Activated B cell treated with CpG ODN at 0.5 μM for 24 hours (primary cell): ENCODE results near the gene DUSP3. TPM values are rescaled to one million over a fixed set of nuclear protein-coding genes. Genes with fewer than 3 reads are reported as not detected.
A peak's percentile ranks its signal among the peaks of the same experiment; 100 is the strongest.

Source experiments
- ATAC-seq: fragments of 200-7000 bp; cut with Tn5 transposase; one replicate; pipeline ENCODE4 v1.10.0; 2021; ENCODE audit warnings: low read depth, mild to moderate bottlenecking, moderate library complexity
- CTCF ChIA-PET: fragments of 350-600 bp; sonication (Branson Sonifier 250); formaldehyde crosslinking; loops from one replicate; lab custom pipeline; 2021; ENCODE audit warnings: antibody characterized with exemption; lab: Charles Lee
- POLR2A ChIA-PET: fragments of 350-600 bp; sonication (Branson Sonifier 250); formaldehyde crosslinking; loops from one replicate; lab custom pipeline; 2021; ENCODE audit warnings: antibody characterized with exemption; lab: Charles Lee
- DNase-seq: peaks from one replicate; pipeline ENCODE4 v3.0.0; 2022
- H3K27ac Mint-ChIP-seq: one replicate; pipeline ENCODE4 v1.8.0; 2020; ENCODE audit warnings: mixed read lengths
- H3K27me3 Mint-ChIP-seq: one replicate; pipeline ENCODE4 v1.8.0; 2021; ENCODE audit warnings: mixed read lengths
- H3K36me3 Mint-ChIP-seq: one replicate; pipeline ENCODE4 v1.8.0; 2021; ENCODE audit warnings: low read depth, mixed read lengths
- H3K4me1 Mint-ChIP-seq: one replicate; pipeline ENCODE4 v1.8.0; 2021; ENCODE audit warnings: mixed read lengths
- H3K4me3 Mint-ChIP-seq: one replicate; pipeline ENCODE4 v1.8.0; 2020; ENCODE audit warnings: mild to moderate bottlenecking, mixed read lengths
- H3K9me3 Mint-ChIP-seq: one replicate; pipeline ENCODE4 v1.8.0; 2020; ENCODE audit warnings: mixed read lengths
- intact Hi-C: fragments of 100-400 bp; cut with micrococcal nuclease; formaldehyde crosslinking; loops from one replicate; pipeline ENCODE4 v1.15.1; 2024
- total RNA-seq: library from RNA; stranded (reverse); gene quantifications from 2 replicates; pipeline ENCODE4 v1.2.3, GENCODE V29; 2022
- TF ChIP-seq, protein P1 (sequence below): fragments of 200-600 bp; IDR thresholded peaks from one replicate; pipeline ENCODE4 v1.8.0; 2022; ENCODE audit warnings: antibody characterized with exemption, mild to moderate bottlenecking

Gene DUSP3
- total RNA-seq, 1 donor from 2014 or later = 16.6 TPM

DNA sequence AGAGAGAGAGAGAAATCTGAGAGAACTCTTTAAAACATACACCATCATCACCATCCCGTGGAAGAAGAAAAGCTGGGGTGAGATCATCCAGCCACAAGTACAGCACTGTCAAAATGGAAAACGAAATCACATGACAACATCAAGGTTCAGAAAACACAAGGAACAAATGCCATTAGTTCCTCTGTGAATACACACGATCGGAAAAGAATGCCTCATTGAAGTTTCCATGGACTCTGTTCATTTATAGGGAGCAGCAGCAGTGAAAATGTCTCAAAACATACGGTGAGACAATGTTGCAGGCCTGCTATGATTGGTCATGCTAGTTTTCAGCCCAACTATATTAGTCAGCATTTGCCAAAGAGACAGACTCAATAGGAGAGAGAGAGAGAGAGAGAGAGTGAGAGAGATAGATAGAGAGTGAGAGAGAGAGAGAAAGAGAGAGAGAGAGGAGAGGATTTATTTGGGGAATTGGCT lies 5.9 kb upstream of the DUSP3 start:
- intact Hi-C loops = loop anchor here (5.0 kb wide), 1 partner anchor 48 kb away; the partner anchor contains the start of gene MPP3
- peaks cover 2% of the 10 kb centered on the region for H3K4me1 Mint-ChIP-seq
- H3K36me3 Mint-ChIP-seq = no peaks in the 10 kb centered on the region
- H3K9me3 Mint-ChIP-seq = no peaks in the 10 kb centered on the region
- TF ChIP-seq, protein P1, sequence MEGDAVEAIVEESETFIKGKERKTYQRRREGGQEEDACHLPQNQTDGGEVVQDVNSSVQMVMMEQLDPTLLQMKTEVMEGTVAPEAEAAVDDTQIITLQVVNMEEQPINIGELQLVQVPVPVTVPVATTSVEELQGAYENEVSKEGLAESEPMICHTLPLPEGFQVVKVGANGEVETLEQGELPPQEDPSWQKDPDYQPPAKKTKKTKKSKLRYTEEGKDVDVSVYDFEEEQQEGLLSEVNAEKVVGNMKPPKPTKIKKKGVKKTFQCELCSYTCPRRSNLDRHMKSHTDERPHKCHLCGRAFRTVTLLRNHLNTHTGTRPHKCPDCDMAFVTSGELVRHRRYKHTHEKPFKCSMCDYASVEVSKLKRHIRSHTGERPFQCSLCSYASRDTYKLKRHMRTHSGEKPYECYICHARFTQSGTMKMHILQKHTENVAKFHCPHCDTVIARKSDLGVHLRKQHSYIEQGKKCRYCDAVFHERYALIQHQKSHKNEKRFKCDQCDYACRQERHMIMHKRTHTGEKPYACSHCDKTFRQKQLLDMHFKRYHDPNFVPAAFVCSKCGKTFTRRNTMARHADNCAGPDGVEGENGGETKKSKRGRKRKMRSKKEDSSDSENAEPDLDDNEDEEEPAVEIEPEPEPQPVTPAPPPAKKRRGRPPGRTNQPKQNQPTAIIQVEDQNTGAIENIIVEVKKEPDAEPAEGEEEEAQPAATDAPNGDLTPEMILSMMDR = no peak
- CTCF ChIA-PET = no interaction called here
- DNase-seq (no peak), ATAC-seq (no peak)
- POLR2A ChIA-PET = interaction anchor here (0.7 kb wide), 1 partner anchor 1406 kb away, joined by 3 read pairs; no protein-coding TSS in a partner anchor
- H3K27me3 Mint-ChIP-seq = peaks cover 25% of the 10 kb centered on the region
- H3K27ac Mint-ChIP-seq = no peak overlapping the region
- no peak overlapping the region for H3K4me3 Mint-ChIP-seq

DNA sequence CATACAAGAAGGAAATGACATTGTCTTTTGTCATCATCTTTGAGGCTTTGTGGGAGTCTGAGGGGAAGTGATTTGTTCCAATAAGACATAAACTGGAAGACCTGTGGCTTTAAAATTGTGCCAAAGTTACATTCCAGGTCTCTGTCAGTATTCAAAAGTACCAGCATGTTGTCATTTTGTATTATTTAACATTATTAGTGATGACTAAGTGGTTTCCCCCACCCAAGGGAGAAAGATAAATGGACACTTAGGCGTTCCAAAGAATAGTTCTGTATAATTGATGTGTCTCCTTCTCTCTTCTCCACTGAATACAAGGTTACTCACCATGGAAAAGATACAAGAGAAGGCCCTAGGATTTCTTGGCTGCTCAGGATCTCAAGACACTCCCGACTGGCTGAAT lies 5.3 kb upstream of the DUSP3 start:
- ATAC-seq (no peak), DNase-seq (no peak)
- Mint-ChIP-seq H3K27ac (no peak overlapping the region), H3K9me3 (no peaks in the 10 kb centered on the region), H3K36me3 (no peaks in the 10 kb centered on the region), H3K27me3 (peaks cover 23% of the 10 kb centered on the region), H3K4me3 (no peak overlapping the region), H3K4me1 (peaks cover 8% of the 10 kb centered on the region)
- intact Hi-C loops = loop anchor here (5.0 kb wide), 1 partner anchor 48 kb away; the partner anchor contains the start of gene MPP3
- TF ChIP-seq, protein P1 = no peak
- POLR2A ChIA-PET = no interaction called here
- CTCF ChIA-PET = no interaction called here

DNA sequence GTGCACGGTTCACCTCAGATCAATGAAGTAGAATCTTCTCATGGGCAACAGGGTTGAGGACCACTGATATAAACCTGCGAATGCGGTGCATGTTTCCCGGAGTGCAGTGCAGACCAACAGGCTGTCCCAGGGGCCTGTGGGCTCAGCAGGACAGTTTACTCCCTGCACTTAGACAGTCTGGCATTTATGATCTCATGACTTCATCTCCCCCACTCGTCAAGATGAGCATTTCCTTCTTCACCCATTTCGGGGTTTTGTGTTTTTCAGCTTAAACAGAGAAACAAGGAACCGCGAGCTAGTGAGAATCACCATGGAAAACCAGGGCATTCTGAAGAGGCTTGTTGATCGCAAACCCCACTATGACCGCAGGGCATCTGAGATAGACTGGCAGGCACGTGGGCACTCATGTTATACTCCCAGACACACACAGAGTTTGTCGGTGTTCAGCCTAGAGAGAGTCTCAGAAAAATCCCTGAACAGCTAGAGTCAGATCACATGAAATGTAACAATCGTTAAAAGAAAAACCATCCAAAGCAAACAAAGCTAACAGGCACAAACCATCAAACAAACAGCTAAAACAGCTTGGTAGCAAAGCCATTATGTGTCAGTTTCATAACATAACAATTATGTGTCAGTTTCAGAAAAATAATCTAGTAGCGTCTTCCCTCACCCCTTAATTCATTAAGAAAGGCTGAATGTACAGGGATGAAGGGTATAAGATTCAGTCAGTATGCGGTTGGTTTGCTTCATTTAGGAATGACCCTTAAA lies 4.3 kb upstream of the DUSP3 start:
- ChIA-PET POLR2A (no interaction called here), CTCF (no interaction called here)
- H3K27ac Mint-ChIP-seq = no peak overlapping the region
- no peak for ATAC-seq
- DNase-seq = no peak
- H3K27me3 Mint-ChIP-seq = peaks cover 23% of the 10 kb centered on the region
- no peaks in the 10 kb centered on the region for H3K9me3 Mint-ChIP-seq
- TF ChIP-seq, protein P1 = no peak
- intact Hi-C loops = loop anchor here (5.0 kb wide), 1 partner anchor 49 kb away; the partner anchor contains the start of gene MPP3
- peaks cover 9% of the 10 kb centered on the region for H3K4me1 Mint-ChIP-seq
- H3K4me3 Mint-ChIP-seq = no peak overlapping the region
- peaks cover 2% of the 10 kb centered on the region for H3K36me3 Mint-ChIP-seq

DNA sequence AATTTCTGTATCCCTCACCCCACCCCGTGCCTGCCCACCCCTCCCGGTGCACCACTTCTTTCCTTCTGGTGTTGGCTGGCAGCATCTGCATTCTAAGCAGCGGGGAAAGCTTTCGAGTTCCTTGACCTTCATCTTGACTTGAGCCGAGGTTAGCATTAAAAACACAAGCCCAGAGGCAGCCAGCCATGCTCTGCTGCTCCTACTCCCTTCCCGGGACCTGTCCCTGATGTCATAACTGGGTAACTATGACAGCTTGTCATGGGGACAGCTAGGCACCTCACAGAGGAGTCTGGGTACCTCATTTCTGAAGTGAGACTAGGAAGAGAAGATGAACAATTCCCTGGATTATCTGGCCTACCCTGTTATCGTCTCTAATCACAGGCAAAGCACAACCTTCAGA lies 1.4 kb upstream of the DUSP3 start, which contains the start of gene CFAP97D1:
CFAP97D1 (plus strand) TSS at position 301 of the 400 bp plus-strand sequence; CDS start at position 329, 28 bp downstream.
- intact Hi-C loops = loop anchor here (5.0 kb wide), 1 partner anchor 52 kb away; the partner anchor contains the start of gene MPP3
- Mint-ChIP-seq H3K9me3 (no peaks in the 10 kb centered on the region), H3K4me1 (peaks cover 19% of the 10 kb centered on the region), H3K36me3 (peaks cover 2% of the 10 kb centered on the region), H3K27me3 (peaks cover 23% of the 10 kb centered on the region), H3K4me3 (peak within 1 kb of the TSS; percentile 74), H3K27ac (no peak within 1 kb of the TSS)
- no peak for ATAC-seq
- TF ChIP-seq, protein P1 = no peak
- ChIA-PET POLR2A (no interaction called here), CTCF (no interaction called here)
- DNase-seq = no peak
